OCI-LY7 (cell line): ENCODE measurements around the gene TIGIT.

ENCODE experiments used
- EZH2phosphoT487 ChIP-seq: fragments of 200-600 bp; sonication (generic); IDR thresholded peaks from 2 replicates; pipeline ENCODE4 v1.6.1; 2018; ENCODE audit warnings: low read depth, borderline replicate concordance, mild to moderate bottlenecking, mixed run types, antibody characterized with exemption, low read length, moderate library complexity, mixed read lengths
- TF ChIP-seq, protein P1 (sequence below): fragments of 200-600 bp; sonication (generic); conservative IDR thresholded peaks from 2 replicates; pipeline ENCODE4 v1.5.1; 2014; ENCODE audit warnings: mild to moderate bottlenecking, antibody characterized with exemption, low read length, moderate library complexity, mixed read lengths

DNA sequence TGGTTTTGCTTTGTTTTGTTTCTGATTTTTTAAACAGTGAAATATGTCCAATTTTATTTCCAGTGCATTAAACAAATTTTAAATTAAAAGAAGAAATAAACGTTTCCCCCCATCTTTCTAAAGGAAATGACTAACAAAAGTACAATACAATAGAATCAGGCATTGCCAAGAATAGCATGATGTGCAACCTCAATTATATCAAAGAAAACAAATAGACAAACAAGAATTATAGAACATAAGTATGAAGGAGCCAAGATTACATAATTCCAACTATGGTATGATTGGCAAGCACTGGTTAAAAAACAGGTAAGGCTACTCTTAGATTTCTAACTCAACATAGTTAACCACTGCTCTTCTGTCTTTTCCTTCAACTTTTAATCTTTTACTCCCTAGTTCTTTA lies 26.4 kb downstream of the TIGIT start:
- TF ChIP-seq, protein P1, sequence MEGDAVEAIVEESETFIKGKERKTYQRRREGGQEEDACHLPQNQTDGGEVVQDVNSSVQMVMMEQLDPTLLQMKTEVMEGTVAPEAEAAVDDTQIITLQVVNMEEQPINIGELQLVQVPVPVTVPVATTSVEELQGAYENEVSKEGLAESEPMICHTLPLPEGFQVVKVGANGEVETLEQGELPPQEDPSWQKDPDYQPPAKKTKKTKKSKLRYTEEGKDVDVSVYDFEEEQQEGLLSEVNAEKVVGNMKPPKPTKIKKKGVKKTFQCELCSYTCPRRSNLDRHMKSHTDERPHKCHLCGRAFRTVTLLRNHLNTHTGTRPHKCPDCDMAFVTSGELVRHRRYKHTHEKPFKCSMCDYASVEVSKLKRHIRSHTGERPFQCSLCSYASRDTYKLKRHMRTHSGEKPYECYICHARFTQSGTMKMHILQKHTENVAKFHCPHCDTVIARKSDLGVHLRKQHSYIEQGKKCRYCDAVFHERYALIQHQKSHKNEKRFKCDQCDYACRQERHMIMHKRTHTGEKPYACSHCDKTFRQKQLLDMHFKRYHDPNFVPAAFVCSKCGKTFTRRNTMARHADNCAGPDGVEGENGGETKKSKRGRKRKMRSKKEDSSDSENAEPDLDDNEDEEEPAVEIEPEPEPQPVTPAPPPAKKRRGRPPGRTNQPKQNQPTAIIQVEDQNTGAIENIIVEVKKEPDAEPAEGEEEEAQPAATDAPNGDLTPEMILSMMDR, result no peak
- TF ChIP-seq EZH2phosphoT487, result no peak
